SK-N-SH (cell line): ENCODE measurements around the gene IKBIP. TPM values are rescaled to one million over a fixed set of nuclear protein-coding genes. Genes with fewer than 3 reads are reported as not detected.

Source experiments
- CTCF ChIA-PET: fragments of 300-600, 350-600 bp; formaldehyde crosslinking; extraction: SDS; loops from one replicate; lab custom pipeline; 2021; lab: Yijun Ruan, JAX
- POLR2A ChIA-PET: fragments of 350-600 bp; sonication (Branson Sonifier 250); formaldehyde crosslinking; extraction: SDS; loops from one replicate; lab custom pipeline; 2020; ENCODE audit warnings: antibody characterized with exemption, inconsistent platforms; lab: Yijun Ruan, JAX
- DNase-seq: peaks from one replicate; pipeline ENCODE4 v3.0.0; 2012
- H2AFZ ChIP-seq: fragments of 200-600 bp; sonication (generic); 2 replicates; pipeline ENCODE4 v1.8.1; 2016; ENCODE audit warnings: antibody characterized with exemption, mild to moderate bottlenecking, low read depth
- H3F3A ChIP-seq: fragments of 200-600 bp; sonication (generic); replicated peaks from 2 replicates; pipeline ENCODE3; 2016; ENCODE audit warnings: antibody characterized with exemption, mild to moderate bottlenecking; ENCODE audit not compliant: insufficient read depth
- H3K27ac ChIP-seq, 2 experiments: fragments of 200-500 bp in 1 of 2; fragments of 200-600 bp in 1 of 2; sonication (Bioruptor generic) in 1 of 2; sonication (generic), shearing (Covaris generic) in 1 of 2; 2 replicates each; pipeline versions ENCODE4 v1.5.1 to v1.6.1; 2014 to 2016; ENCODE audit warnings: low read depth in 2 of 2, inconsistent platforms in 1 of 2, low read length in 1 of 2, mild to moderate bottlenecking in 1 of 2, mixed read lengths in 1 of 2
- H3K27me3 ChIP-seq: fragments of 200-600 bp; sonication (generic), shearing (Covaris generic); 2 replicates; pipeline ENCODE4 v1.6.1; 2016; ENCODE audit warnings: mixed run types; ENCODE audit not compliant: insufficient read depth
- H3K36me3 ChIP-seq, 2 experiments: fragments of 200-500 bp in 1 of 2; fragments of 200-600 bp in 1 of 2; sonication (Bioruptor generic) in 1 of 2; sonication (generic) in 1 of 2; replicated peaks in 1 of 2; 2 replicates each; pipeline versions ENCODE3 to v1.5.1; 2014 to 2016; ENCODE audit warnings: low read length in 1 of 2, mild to moderate bottlenecking in 1 of 2; ENCODE audit not compliant: insufficient read depth in 2 of 2, control insufficient read depth in 1 of 2
- H3K4me1 ChIP-seq, 2 experiments: fragments of 200-500 bp in 1 of 2; fragments of 200-600 bp in 1 of 2; sonication (Bioruptor generic) in 1 of 2; sonication (generic), shearing (Covaris generic) in 1 of 2; 2 replicates each; pipeline versions ENCODE4 v1.5.1 to v1.6.1; 2014 to 2016; ENCODE audit warnings: low read depth in 1 of 2, low read length in 1 of 2, mixed run types in 1 of 2; ENCODE audit not compliant: insufficient read depth in 2 of 2, control insufficient read depth in 1 of 2
- H3K4me2 ChIP-seq: fragments of 200-600 bp; sonication (generic), shearing (Covaris generic); 2 replicates; pipeline ENCODE4 v1.6.1; 2017; ENCODE audit warnings: mixed run types
- H3K4me3 ChIP-seq, 2 experiments: fragments of 200-500 bp in 1 of 2; fragments of 200-600 bp in 1 of 2; sonication (Bioruptor generic) in 1 of 2; sonication (generic), shearing (Covaris generic) in 1 of 2; 2 replicates each; pipeline versions ENCODE4 v1.5.1 to v1.8.1; 2014 to 2016; ENCODE audit warnings: low read depth in 2 of 2, inconsistent platforms in 1 of 2, low read length in 1 of 2, mild to moderate bottlenecking in 1 of 2, mixed read lengths in 1 of 2, moderate library complexity in 1 of 2
- H3K79me2 ChIP-seq: fragments of 200-600 bp; sonication (generic); 2 replicates; pipeline ENCODE4 v1.8.1; 2017; ENCODE audit warnings: mild to moderate bottlenecking; ENCODE audit not compliant: insufficient read depth
- H3K9ac ChIP-seq: fragments of 200-600 bp; sonication (generic); 2 replicates; pipeline ENCODE4 v1.6.1; 2017; ENCODE audit warnings: mixed run types
- H3K9me2 ChIP-seq: fragments of 200-600 bp; sonication (generic); 2 replicates; pipeline ENCODE4 v1.6.1; 2017; ENCODE audit warnings: mixed run types
- H3K9me3 ChIP-seq: fragments of 200-600 bp; sonication (generic); 2 replicates; pipeline ENCODE4 v1.6.1; 2017; ENCODE audit warnings: mixed run types, mild to moderate bottlenecking, moderate library complexity
- H4K20me1 ChIP-seq: fragments of 200-600 bp; sonication (generic); 2 replicates; pipeline ENCODE4 v1.6.1; 2017; ENCODE audit warnings: mild to moderate bottlenecking, mixed run types; ENCODE audit not compliant: insufficient read depth
- CHD2 ChIP-seq: fragments of 150-350 bp; IDR thresholded peaks from 2 replicates; pipeline ENCODE4 v1.6.1; 2018; ENCODE audit warnings: low read length; ENCODE audit not compliant: partially characterized antibody
- CTCF ChIP-seq: fragments of 200-600 bp; sonication (generic); IDR thresholded peaks from 2 replicates; pipeline ENCODE4 v1.6.1; 2017; ENCODE audit warnings: antibody characterized with exemption, mild to moderate bottlenecking, moderate library complexity
- ELF1 ChIP-seq: IDR thresholded peaks from 2 replicates; pipeline ENCODE4 v1.4.0; 2012
- IRF3 ChIP-seq: fragments of 150-350 bp; IDR thresholded peaks from 2 replicates; pipeline ENCODE4 v1.6.1; 2016; ENCODE audit warnings: mild to moderate bottlenecking, low read depth, low read length
- MAX ChIP-seq: IDR thresholded peaks from 2 replicates; pipeline ENCODE4 v1.4.0; 2012; ENCODE audit warnings: low read depth
- MXI1 ChIP-seq: IDR thresholded peaks from 2 replicates; pipeline ENCODE4 v1.6.1; 2012; ENCODE audit warnings: mild to moderate bottlenecking, low read depth, low read length, improper control_type of control experiment
- NFIC ChIP-seq: IDR thresholded peaks from 2 replicates; pipeline ENCODE4 v1.4.0; 2012; ENCODE audit warnings: borderline replicate concordance
- NRF1 ChIP-seq: IDR thresholded peaks from 2 replicates; pipeline ENCODE4 v1.6.1; 2012; ENCODE audit warnings: low read depth, mild to moderate bottlenecking, low read length
- POLR2AphosphoS5 ChIP-seq: IDR thresholded peaks from 2 replicates; pipeline ENCODE4 v1.6.1; 2012; ENCODE audit warnings: low read depth, low read length
- REST ChIP-seq: IDR thresholded peaks from 2 replicates; pipeline ENCODE4 v1.6.1; 2012; ENCODE audit warnings: mild to moderate bottlenecking, low read depth, low read length, moderate library complexity
- RXRA ChIP-seq: IDR thresholded peaks from 2 replicates; pipeline ENCODE4 v1.4.0; 2012; ENCODE audit warnings: low read depth, mild to moderate bottlenecking, borderline replicate concordance
- SIN3A ChIP-seq: IDR thresholded peaks from 2 replicates; pipeline ENCODE4 v1.6.1; 2012; ENCODE audit warnings: low read depth, mild to moderate bottlenecking, low read length, moderate library complexity, borderline replicate concordance
- TAF1 ChIP-seq: IDR thresholded peaks from 2 replicates; pipeline ENCODE4 v1.6.1; 2012; ENCODE audit warnings: low read depth, mild to moderate bottlenecking, low read length, moderate library complexity, borderline replicate concordance
- WGBS: methylation state at CpG from one replicate; pipeline ENCODE4 v1.1.6; 2017; ENCODE audit warnings: low lambda C conversion rate; 5-methylcytosine and 5-hydroxymethylcytosine counted together
- polyA plus RNA-seq, 3 experiments: library from polyadenylated mRNA; depleted of rRNA; stranded (reverse); fragments of >200 nt; gene quantifications; 2 replicates each; pipeline ENCODE4 v1.2.3, GENCODE V29; 2012

The IKBIP gene
- polyA plus RNA-seq (2012; rRNA removed), result 25.2 and 26.4 TPM in 2 replicates
- 33.7 and 47.2 TPM in 2 replicates for polyA plus RNA-seq (2012; cell fraction: cytosol; rRNA removed)
- polyA plus RNA-seq (2012; cell fraction: nucleus; rRNA removed), result 12.8 and 13.0 TPM in 2 replicates

GRCh38 chr12:98644712-98645571 is at the start of gene IKBIP, which contains the start of gene APAF1:
TSS of gene IKBIP (minus strand) at chr12:98644788. CDS start at chr12:98644701, 87 bp downstream.
TSS of gene APAF1 (plus strand) at chr12:98645290. CDS start at chr12:98648360, 3,070 bp downstream.
- no peaks in the 10 kb centered on the region for H3K9me2 ChIP-seq
- peak within 1 kb of the TSS; percentile 94 for H3K9ac ChIP-seq
- H3K4me3 ChIP-seq, result peak within 1 kb of the TSS; percentile 79
- CTCF ChIA-PET, result interaction anchor here (0.7 to 3.8 kb wide), 7 partner anchors 9 to 78 kb away, joined by 3 to 20 read pairs (median 4); partner anchors contain the start of gene SLC25A3
- H3K4me1 ChIP-seq, result peaks cover 2 to 12% of the 10 kb centered on the region in 2 experiments; a peak in 3 of 4 replicates
- peaks cover 17 to 29% of the 10 kb centered on the region in 2 experiments for H3K36me3 ChIP-seq
- peak; percentile 96 for DNase-seq
- peak within 1 kb of the TSS; percentile 88 for H2AFZ ChIP-seq
- TF ChIP-seq TAF1 (peak; percentile 81), CHD2 (peak; percentile 45), NRF1 (peak; percentile 49; the same call in 1 of the 2 replicates), NFIC (0 out of 2 replicates have a peak, but pooled peaks have one; percentile 15), SIN3A (peak; percentile 58), RXRA (no peak), ELF1 (0 out of 2 replicates have a peak, but pooled peaks have one; percentile 12), MAX (no peak), REST (0 out of 2 replicates have a peak, but pooled peaks have one; percentile 50), MXI1 (peak; percentile 82), POLR2AphosphoS5 (peak; percentile 84), IRF3 (no peak), CTCF (peak; percentile 1; the same call in 1 of the 2 replicates)
- TF ChIP-seq, all 33 proteins: peak for 10
- Histone ChIP-seq H3F3A (peaks cover 17% of the 10 kb centered on the region), H3K27me3 (no peaks in the 10 kb centered on the region), H4K20me1 (peaks cover 20% of the 10 kb centered on the region; the same call in 1 of the 2 replicates), H3K4me2 (peak within 1 kb of the TSS; percentile 85), H3K9me3 (no peaks in the 10 kb centered on the region), H3K27ac (peak within 1 kb of the TSS; percentile 86 to 97), H3K79me2 (peaks cover 91% of the 10 kb centered on the region)
- under 1% methylated on average over 44 of the region's 91 CpGs for WGBS
- POLR2A ChIA-PET, result interaction anchor here (0.8 kb wide), 1 partner anchor 51 kb away, joined by 4 read pairs; the partner anchor contains the start of gene SLC25A3
